ENCODE data around the gene MUC5B.

GRCh38 chr11:1292644-1293618, 70.1 kb downstream of the MUC5B start:
- no peak for TF ChIP-seq RAD51 (IDR thresholded peaks at IDR 0.05; ENCODE audit: borderline replicate concordance)
- no peak for TF ChIP-seq ZNF747 (CRISPR knock-in tag; IDR thresholded peaks at IDR 0.05; ENCODE audit: borderline replicate concordance)
- TF ChIP-seq ZNF281 (CRISPR knock-in tag; IDR thresholded peaks at IDR 0.05; ENCODE audit: borderline replicate concordance): no peak
- TF ChIP-seq NR2C2 (CRISPR knock-in tag; IDR thresholded peaks at IDR 0.05; ENCODE audit: borderline replicate concordance): no peak
- TF ChIP-seq ZNF784 (CRISPR knock-in tag; IDR thresholded peaks at IDR 0.05; ENCODE audit: borderline replicate concordance): no peak

All from HepG2 (cell line).